SK-N-SH treated with all-trans-retinoic acid at 6 μM for 48 hours (cell line): Measurements from ENCODE around the gene STPG1.

Source experiments
- ATAC-seq: fragments of 200-7000 bp; cut with Tn5 transposase; 3 replicates; pipeline ENCODE4 v1.9.1; 2020; ENCODE audit warnings: mild to moderate bottlenecking, moderate library complexity
- ARNTL ChIP-seq: fragments of 450-650 bp; formaldehyde crosslinking; IDR thresholded peaks from 2 replicates; pipeline ENCODE4 v1.5.0; 2020; ENCODE audit warnings: low read depth, mild to moderate bottlenecking, moderate library complexity, borderline replicate concordance
- ESRRG ChIP-seq: fragments of 250-450 bp; sonication (Bioruptor Pico); IDR thresholded peaks from 2 replicates; pipeline ENCODE4 v1.6.1; 2021; ENCODE audit warnings: mild to moderate bottlenecking
- GLIS3 ChIP-seq: fragments of 250-450 bp; sonication (Bioruptor Pico); IDR thresholded peaks from 2 replicates; pipeline ENCODE4 v1.5.0; 2020; ENCODE audit warnings: mild to moderate bottlenecking, moderate library complexity
- ISL1 ChIP-seq: fragments of 250-450 bp; sonication (Bioruptor Pico); IDR thresholded peaks from 2 replicates; pipeline ENCODE4 v2.1.2; 2022; ENCODE audit warnings: mild to moderate bottlenecking, moderate library complexity
- OSR1 ChIP-seq: fragments of 250-450 bp; sonication (Bioruptor Pico); IDR thresholded peaks from 2 replicates; pipeline ENCODE4 v1.8.0; 2022; ENCODE audit warnings: moderate library complexity, mild to moderate bottlenecking, inconsistent platforms
- PATZ1 ChIP-seq: fragments of 250-450 bp; sonication (Bioruptor Pico); IDR thresholded peaks from 2 replicates; pipeline ENCODE4 v1.8.0; 2020; ENCODE audit warnings: mild to moderate bottlenecking, moderate library complexity, borderline replicate concordance
- POU6F1 ChIP-seq: fragments of 250-450 bp; sonication (Bioruptor Pico); IDR thresholded peaks from 2 replicates; pipeline ENCODE4 v1.8.0; 2021; ENCODE audit warnings: low read depth, mild to moderate bottlenecking, moderate library complexity, borderline replicate concordance
- RARB ChIP-seq: fragments of 250-450 bp; sonication (Bioruptor Pico); IDR thresholded peaks from 2 replicates; pipeline ENCODE4 v1.8.0; 2021; ENCODE audit warnings: mild to moderate bottlenecking, moderate library complexity
- SNAI2 ChIP-seq: fragments of 250-450 bp; sonication (Bioruptor Pico); IDR thresholded peaks from 2 replicates; pipeline ENCODE4 v1.5.0; 2020; ENCODE audit warnings: mild to moderate bottlenecking, moderate library complexity
- TCF4 ChIP-seq: fragments of 250-450 bp; sonication (Bioruptor Pico); IDR thresholded peaks from 2 replicates; pipeline ENCODE4 v1.8.0; 2021; ENCODE audit warnings: mild to moderate bottlenecking, moderate library complexity, borderline replicate concordance
- TSHZ2 ChIP-seq: fragments of 250-450 bp; sonication (Bioruptor Pico); IDR thresholded peaks from 2 replicates; pipeline ENCODE4 v1.5.0; 2020; ENCODE audit warnings: mild to moderate bottlenecking, moderate library complexity
- ZC3H10 ChIP-seq: fragments of 250-450 bp; sonication (Bioruptor Pico); IDR thresholded peaks from 2 replicates; pipeline ENCODE4 v1.5.1; 2021; ENCODE audit warnings: mild to moderate bottlenecking, moderate library complexity
- ZFP30 ChIP-seq: fragments of 450-650 bp; formaldehyde crosslinking; IDR thresholded peaks from 2 replicates; pipeline ENCODE4 v1.5.0; 2022; ENCODE audit warnings: mild to moderate bottlenecking, moderate library complexity
- ZNF565 ChIP-seq: fragments of 450-650 bp; formaldehyde crosslinking; conservative IDR thresholded peaks from 2 replicates; pipeline ENCODE4 v1.5.0; 2020; ENCODE audit warnings: low read depth, mild to moderate bottlenecking, moderate library complexity
- ZNF70 ChIP-seq: fragments of 450-650 bp; formaldehyde crosslinking; IDR thresholded peaks from 2 replicates; pipeline ENCODE4 v1.5.0; 2020; ENCODE audit warnings: mild to moderate bottlenecking, moderate library complexity

STPG1 gene

GRCh38 chr1:24391882-24392603 lies 21.5 kb downstream of the STPG1 start:
- TF ChIP-seq ZNF565 (CRISPR knock-in tag) (no peak), TSHZ2 (CRISPR knock-in tag) (no peak), ESRRG (CRISPR knock-in tag) (no peak), ZFP30 (no peak), ZC3H10 (CRISPR knock-in tag) (no peak), SNAI2 (CRISPR knock-in tag) (no peak), TCF4 (CRISPR knock-in tag) (no peak), ZNF70 (CRISPR knock-in tag) (no peak), OSR1 (no peak), ISL1 (CRISPR knock-in tag) (no peak), POU6F1 (CRISPR knock-in tag) (no peak), GLIS3 (CRISPR knock-in tag) (no peak), RARB (CRISPR knock-in tag) (no peak), ARNTL (no peak)

GRCh38 chr1:24390924-24391782 lies 22.4 kb downstream of the STPG1 start:
- TF ChIP-seq PATZ1 (CRISPR knock-in tag) (no peak), ISL1 (CRISPR knock-in tag) (no peak), SNAI2 (CRISPR knock-in tag) (no peak), POU6F1 (CRISPR knock-in tag) (no peak), TSHZ2 (CRISPR knock-in tag) (no peak)
- ATAC-seq, result peak; percentile 91

More at GRCh38 chr1:24391882-24392603, 21.5 kb downstream of the STPG1 start:
- ATAC-seq, result peak; percentile 90

GRCh38 chr1:24389231-24389678 lies 24.3 kb downstream of the STPG1 start:
- ATAC-seq, result no peak
- TF ChIP-seq TSHZ2 (CRISPR knock-in tag) (no peak), ZFP30 (no peak), GLIS3 (CRISPR knock-in tag) (no peak), ARNTL (no peak), OSR1 (no peak), ZNF70 (CRISPR knock-in tag) (no peak), PATZ1 (CRISPR knock-in tag) (no peak), POU6F1 (CRISPR knock-in tag) (no peak)
